Peyer's patch (tissue), 4 donors: ENCODE data around the gene DCAF16.

ENCODE experiments used
- CTCF ChIP-seq, 6 experiments: fragments of 450-650 bp in 4 of 6; fragments of 200-600 bp in 2 of 6; sonication (generic) in 1 of 6; IDR thresholded peaks; one replicate each; pipeline ENCODE4 v1.5.1; 2017 to 2019; ENCODE audit warnings: antibody characterized with exemption in 6 of 6, mild to moderate bottlenecking in 3 of 6, moderate library complexity in 1 of 6
- POLR2A ChIP-seq, 2 donors: fragments of 450-650 bp; IDR thresholded peaks; one replicate each; pipeline ENCODE4 v1.5.1; 2017; ENCODE audit warnings: antibody characterized with exemption in 2 of 2, mild to moderate bottlenecking in 2 of 2, moderate library complexity in 2 of 2

GRCh38 chr4:17761062-17761461 lies 49.5 kb downstream of the DCAF16 start:
- TF ChIP-seq CTCF (IDR thresholded peaks at IDR 0.05), result no peak
- TF ChIP-seq POLR2A (IDR thresholded peaks at IDR 0.05), result no peak
